GM18951 (cell line): ENCODE results near the gene RFX3.

Experiments used
- POLR2A ChIP-seq: IDR thresholded peaks from 4 replicates; pipeline ENCODE4 v1.6.1; 2011; ENCODE audit warnings: mild to moderate bottlenecking; ENCODE audit not compliant: insufficient read length, insufficient read depth; ENCODE audit errors: extremely low read depth
- in situ Hi-C: fragments of 300-500 bp; cut with MboI; formaldehyde crosslinking; loops from one replicate; pipeline ENCODE4 v1.12.0; 2022; ENCODE audit warnings: low sequenced_read_pairs, mixed read lengths, inconsistent platforms; ENCODE audit not compliant: unreplicated experiment

The RFX3 gene

DNA sequence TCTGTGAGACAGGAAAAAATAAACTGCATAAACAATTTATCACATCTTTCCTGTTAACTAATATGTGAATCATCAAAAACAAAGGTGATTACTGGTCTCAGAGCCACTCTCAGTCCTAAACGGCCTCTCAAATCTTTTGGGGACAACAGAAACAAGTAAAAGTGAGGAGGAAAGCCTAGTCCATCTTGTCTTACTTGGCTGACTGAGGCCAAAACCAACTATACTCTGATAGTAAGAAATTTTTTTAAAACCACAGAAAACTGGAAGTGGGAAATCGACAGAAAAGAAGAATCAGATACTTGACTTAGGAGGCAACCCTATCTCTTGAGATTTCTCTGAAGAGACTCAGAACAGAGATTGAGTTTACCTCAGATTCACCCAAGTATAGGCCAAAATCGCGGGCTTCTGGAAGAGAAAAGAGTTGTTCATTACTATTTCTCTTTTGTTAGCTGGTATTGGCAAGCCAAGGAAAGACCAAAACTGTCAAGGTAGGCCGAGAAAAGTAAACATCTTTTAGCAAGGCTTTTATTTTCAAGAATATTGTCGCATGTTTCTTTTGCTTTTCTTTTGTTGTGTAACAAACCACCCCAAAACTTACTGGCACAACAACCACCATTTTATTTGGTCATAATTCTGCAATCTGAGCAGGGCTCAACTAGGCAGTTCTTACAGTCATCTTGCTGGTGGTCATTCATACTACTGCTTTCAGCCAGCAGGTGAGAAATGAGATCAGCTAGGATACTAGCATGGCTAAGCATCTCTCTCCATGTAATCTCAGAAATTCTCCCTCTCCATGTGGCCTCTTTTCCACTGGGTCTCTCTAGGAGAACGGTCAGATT, 46.1 kb downstream of the RFX3 start:
- no peak for TF ChIP-seq POLR2A
- in situ Hi-C loops = loop anchor here (5.0 kb wide), 1 partner anchor 33 kb away; no protein-coding TSS in a partner anchor

DNA sequence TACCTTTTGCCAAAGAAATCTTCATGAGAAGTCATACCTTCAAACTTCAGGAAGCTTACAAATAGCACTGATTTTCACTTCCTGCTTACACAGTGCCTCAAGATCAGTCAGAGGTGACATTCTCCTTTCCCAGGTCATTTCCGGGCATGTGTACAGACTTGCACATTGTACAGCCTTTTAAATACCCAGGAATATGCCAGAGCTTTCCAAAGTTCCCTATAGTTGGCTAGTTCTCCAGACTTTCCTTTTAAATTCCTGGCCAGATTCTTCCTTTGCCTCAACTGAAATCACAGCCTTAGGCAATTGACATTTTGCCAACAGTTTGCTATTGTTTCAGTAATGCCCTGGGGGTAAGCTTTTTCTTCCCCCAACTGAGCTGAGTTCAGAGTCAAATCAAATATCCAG, 47.2 kb downstream of the RFX3 start:
- in situ Hi-C loops = loop anchor here (5.0 kb wide), 1 partner anchor 34 kb away; no protein-coding TSS in a partner anchor
- TF ChIP-seq POLR2A = no peak

DNA sequence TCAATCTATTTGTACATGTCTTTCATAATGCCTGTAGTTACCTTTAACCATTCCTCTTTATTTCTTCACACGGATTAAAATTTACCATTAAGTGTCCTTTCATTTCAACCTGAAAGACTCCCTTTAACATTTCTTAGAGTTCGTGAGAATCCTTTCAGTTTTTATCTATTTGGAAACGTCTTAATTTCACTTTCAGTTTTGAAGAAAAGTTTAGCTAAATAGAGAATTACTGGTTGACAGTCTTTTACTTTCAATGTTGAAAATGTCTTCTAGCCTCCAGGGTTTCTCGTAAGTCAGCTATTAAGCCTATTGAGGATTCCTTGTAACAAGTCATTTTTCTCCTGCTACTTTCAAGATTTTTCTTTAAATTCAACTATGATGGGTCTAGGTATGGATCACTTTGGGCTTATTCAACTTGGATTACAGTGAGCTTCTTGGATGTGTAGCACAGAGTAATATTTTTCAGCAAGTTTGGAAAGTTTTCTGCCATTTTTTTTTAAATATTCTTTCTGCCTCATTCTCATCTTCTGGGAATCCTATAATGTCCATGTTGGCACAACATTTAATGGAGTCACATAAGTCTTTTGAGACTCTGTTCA, 48.5 kb downstream of the RFX3 start:
- in situ Hi-C loops = loop anchor here (5.0 kb wide), 1 partner anchor 35 kb away; no protein-coding TSS in a partner anchor

DNA sequence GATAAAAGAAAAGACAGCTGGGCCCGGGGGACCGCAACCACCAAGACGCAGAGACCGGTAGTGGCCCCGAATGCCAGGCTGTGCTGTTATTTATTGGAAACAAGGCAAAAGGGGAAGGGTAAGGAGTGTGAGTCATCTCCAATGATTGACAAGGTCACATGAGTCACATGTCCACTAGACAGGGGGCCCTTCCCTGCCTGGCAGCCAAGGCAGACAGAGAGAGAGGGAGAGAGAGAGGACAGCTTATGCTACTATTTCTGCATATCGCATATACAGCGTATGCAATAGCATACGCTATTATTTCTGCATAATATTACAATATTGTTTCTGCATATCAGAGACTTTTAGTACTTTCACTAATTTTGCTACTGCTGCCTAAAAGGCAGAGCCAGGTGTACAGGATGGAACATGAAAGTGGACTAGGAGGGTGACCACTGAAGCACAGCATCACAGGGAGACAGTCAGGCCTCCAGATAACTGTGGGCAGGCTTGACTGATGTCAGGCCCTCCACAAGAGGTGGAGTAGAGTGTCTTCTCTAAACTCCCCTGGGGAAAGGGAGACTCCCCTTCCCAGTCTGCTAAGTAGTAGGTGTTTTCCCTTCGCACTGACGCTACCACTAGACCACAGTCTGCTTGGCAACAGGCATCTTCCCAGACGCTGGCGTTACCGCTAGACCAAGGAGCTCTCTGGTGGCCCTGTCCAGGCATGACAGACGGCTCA, 50.3 kb downstream of the RFX3 start:
- no peak for TF ChIP-seq POLR2A
- in situ Hi-C loops = loop anchor here (5.0 kb wide), 1 partner anchor 37 kb away; no protein-coding TSS in a partner anchor

More for the DNA sequence above, 48.5 kb downstream of the RFX3 start:
- TF ChIP-seq POLR2A = no peak

DNA sequence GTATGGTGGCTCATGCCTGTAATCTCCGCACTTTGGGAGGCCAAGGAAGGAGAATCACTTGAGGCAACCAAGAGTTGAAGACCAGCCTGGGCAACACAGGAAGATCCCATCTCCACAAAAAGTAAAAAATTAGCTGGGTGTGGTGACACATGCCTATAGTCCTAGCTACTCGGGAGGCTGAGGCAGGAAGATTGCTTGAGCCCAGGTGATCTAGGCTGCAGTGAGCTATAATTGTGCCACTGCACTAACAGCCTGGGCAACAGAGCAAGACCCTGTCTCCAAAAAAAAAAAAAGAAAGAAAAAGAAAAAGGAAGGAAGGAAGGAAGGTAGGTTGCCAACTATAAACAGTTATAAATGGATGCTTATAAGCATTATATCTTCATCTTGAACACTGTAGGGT, 51.0 kb downstream of the RFX3 start:
- no peak for TF ChIP-seq POLR2A
- in situ Hi-C loops = loop anchor here (5.0 to 25.0 kb wide), 4 partner anchors 37 to 637 kb away; no protein-coding TSS in a partner anchor

DNA sequence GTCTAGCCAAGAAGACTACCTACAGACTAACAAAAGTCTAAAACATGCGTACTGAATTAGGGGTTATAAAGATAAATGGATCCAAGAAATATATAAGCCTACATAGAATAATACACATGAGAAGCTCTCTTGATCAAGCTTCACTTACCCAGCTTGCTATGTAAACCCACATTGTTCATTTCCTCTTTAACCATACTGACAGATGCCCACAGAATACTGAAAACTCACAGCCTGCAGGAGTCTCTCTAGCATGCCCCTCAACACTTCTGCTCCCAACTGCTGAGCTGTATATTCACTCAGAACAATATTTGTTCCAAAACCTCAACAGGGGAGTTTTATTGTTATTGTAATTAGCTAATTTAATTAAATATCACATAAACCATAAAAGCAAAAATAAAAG, 52.4 kb downstream of the RFX3 start:
- TF ChIP-seq POLR2A = no peak
- in situ Hi-C loops = loop anchor here (25.0 kb wide), 3 partner anchors 264 to 639 kb away; no protein-coding TSS in a partner anchor

DNA sequence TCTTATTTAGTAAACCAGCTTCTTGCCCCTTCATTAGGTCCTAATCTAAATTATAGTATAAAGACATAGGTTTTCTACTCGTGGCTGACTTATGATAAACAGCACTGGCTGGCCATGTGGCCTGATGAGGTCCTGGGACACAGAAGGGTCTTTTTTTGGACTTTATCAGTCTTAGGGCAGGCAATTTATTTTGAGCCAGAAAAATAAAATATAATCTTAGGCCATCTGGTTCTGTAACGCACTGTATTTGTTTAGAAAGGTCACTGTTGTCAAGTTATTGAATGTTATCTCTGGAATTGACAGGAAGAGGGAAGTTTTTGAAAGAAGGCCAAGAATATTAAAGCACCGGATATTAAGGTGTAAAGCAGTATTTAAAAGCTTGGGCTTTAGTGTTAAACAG, 53.9 kb downstream of the RFX3 start:
- in situ Hi-C loops = loop anchor here (25.0 kb wide), 3 partner anchors 265 to 640 kb away; no protein-coding TSS in a partner anchor
- TF ChIP-seq POLR2A = no peak

DNA sequence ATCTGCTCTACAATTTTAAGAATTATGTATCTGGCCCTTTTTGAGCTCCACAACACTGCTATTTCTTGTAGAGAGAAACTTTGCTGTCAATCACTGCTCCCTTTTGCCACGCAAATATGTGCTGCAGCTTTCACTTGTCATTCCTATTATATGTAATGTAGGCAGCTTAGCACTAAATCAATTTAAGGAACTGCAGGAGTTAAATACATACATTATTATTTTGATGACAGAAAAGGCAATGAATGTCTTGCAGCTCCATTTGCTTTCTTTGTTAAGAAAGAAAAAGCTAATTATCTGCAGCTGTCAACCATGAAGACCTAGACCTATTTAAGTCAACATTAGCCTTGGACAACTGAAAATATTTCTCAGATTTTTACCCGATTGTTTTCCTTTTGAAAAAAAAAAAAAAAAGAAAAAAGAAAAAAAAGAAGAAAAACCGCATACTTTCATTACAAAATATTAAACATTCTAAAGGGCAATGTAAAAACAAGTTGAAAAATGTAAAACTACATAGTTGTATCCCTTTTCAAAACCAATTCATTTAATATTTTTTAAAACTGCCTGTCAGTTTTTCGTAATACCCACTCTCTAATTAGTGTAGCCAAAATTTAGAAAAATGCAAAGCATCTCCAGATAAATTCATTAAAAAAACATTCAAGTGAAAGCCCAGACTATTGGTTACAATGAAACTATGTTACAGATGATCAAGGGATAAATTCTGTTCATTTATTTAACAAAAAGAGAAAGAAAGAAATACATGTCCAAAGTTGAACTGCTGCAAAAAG, 57.2 kb downstream of the RFX3 start:
- no peak for TF ChIP-seq POLR2A
- in situ Hi-C loops = loop anchor here (25.0 kb wide), 3 partner anchors 269 to 644 kb away; no protein-coding TSS in a partner anchor

DNA sequence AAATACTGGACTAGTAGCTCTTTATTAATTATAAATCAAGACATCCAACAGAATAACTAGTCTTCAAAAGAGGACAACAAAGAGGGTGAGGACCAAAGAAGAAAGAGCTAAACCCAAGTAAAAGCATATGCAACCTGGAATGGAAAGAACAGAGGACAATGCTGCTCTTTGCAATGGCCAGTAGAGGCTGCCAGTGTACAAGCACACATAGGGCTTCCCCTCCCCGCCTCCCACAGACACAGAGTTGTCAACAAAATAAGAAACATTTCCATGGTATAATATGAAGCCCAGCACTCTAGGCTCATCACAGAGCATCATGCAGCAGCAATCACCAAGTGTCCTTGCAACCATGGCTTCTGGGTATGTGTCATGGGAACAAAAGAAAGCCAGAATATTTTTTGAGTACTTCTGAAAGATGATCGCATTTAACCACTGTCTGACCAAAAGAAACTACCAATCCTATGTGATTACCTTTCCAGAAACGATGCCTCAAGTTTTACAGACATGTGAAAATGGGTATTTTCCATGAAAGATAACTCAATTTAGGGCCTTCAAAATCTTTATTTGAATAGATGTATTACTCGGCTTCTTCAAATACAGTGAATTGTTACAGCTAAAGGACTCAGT, 58.1 kb downstream of the RFX3 start:
- in situ Hi-C loops = loop anchor here (25.0 kb wide), 3 partner anchors 270 to 645 kb away; no protein-coding TSS in a partner anchor
- no peak for TF ChIP-seq POLR2A

DNA sequence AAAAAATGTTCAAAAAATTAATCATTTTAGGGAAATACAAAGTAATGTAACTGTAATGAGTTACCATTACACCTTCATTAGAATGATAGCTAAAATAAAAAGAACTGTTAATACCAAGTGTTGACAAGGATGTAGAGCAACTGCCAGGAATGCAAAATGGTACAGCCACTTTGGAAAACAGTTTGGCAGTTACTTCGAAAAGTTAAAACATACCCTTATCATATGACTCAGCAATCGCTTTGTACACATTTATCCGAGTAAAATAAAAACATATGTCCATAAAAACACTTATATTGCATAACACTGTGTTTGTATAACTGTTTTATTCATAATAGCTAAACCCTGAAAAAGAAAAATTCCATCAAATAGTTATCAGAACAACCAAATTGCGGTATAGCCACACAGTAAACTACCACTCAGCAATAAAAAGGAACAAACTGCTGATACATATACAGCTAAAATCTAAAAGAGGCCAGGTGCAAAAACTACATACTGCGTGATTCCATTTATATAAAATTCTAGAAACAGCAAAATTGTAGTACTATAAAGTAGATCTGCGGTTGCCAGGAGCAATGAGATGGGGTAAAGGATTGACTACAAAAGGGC, 61.7 kb downstream of the RFX3 start:
- in situ Hi-C loops = loop anchor here (25.0 kb wide), 3 partner anchors 273 to 648 kb away; no protein-coding TSS in a partner anchor
- TF ChIP-seq POLR2A = no peak

DNA sequence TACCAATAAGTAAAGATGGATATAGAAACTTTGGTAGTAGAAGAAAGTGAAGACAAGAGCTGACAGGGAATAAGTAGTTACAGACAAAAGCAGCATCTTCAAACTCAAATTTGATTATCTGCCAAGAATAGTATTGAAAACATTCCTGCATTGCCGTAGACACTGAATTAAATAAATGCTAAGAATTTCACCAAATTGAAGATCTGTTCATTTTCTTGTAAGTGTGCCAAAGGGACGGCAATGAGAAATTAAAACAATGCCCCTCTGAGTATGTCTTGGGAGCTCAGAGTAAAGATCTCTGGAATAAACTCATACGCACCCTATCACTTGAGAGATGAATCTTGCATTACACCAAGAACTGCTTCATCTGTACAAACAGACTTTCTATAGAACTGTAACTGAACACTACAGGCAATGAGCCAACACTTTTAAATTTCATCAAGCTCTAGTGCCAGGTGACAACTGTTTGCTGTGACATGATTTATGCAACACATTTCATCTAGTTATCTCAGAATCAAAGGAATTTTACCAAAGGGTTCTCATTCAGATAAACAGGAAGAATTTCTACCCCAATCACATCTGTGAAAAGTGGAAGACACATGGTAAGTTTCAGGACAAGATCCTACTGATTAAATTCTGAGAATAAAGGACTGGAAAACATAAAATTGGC, 66.9 kb downstream of the RFX3 start:
- TF ChIP-seq POLR2A = no peak
- in situ Hi-C loops = loop anchor here (25.0 kb wide), 3 partner anchors 278 to 653 kb away; no protein-coding TSS in a partner anchor
